CD14-positive monocyte (primary cell): ENCODE data around the gene STIM1. TPM values are rescaled to one million over a fixed set of nuclear protein-coding genes. Genes with fewer than 3 reads are reported as not detected.
A peak's percentile ranks its signal among the peaks of the same experiment; 100 is the strongest.

Experiments used
- DNase-seq, 3 donors: peaks; one replicate each; pipeline ENCODE4 v3.0.0-alpha.2; 2011 to 2022
- H2AFZ ChIP-seq: 2 replicates; pipeline ENCODE4 v1.6.0; 2012; ENCODE audit warnings: mild to moderate bottlenecking, low read depth, low read length, inconsistent platforms; ENCODE audit not compliant: insufficient read depth, poor library complexity, severe bottlenecking
- H3K27ac ChIP-seq, 2 donors: 1 replicate in 1 of 2; 2 replicates in 1 of 2; pipeline ENCODE4 v1.5.1; 2012 to 2013; ENCODE audit warnings: low read length in 2 of 2, control low read depth in 1 of 2, inconsistent platforms in 1 of 2, low read depth in 1 of 2, mild to moderate bottlenecking in 1 of 2
- H3K27me3 ChIP-seq, 2 donors: one replicate each; pipeline versions ENCODE4 v1.6.0 to v1.6.1; 2011 to 2013; ENCODE audit warnings: low read length in 2 of 2; ENCODE audit not compliant: control insufficient read depth in 2 of 2, insufficient read depth in 2 of 2
- H3K36me3 ChIP-seq, 2 donors: replicated peaks in 1 of 2; 1 replicate in 1 of 2; 2 replicates in 1 of 2; pipeline versions ENCODE4 v1.5.1 to v1.6.1; 2012 to 2013; ENCODE audit warnings: low read length in 2 of 2, control low read depth in 1 of 2, inconsistent platforms in 1 of 2, mild to moderate bottlenecking in 1 of 2; ENCODE audit not compliant: insufficient read depth in 2 of 2, control insufficient read depth in 1 of 2
- H3K4me1 ChIP-seq, 2 donors: 1 replicate in 1 of 2; 2 replicates in 1 of 2; pipeline versions ENCODE4 v1.5.1 to v1.6.1; 2012 to 2013; ENCODE audit warnings: low read length in 2 of 2, control low read depth in 1 of 2, inconsistent platforms in 1 of 2, mild to moderate bottlenecking in 1 of 2, moderate library complexity in 1 of 2; ENCODE audit not compliant: insufficient read depth in 2 of 2, control insufficient read depth in 1 of 2
- H3K4me2 ChIP-seq: replicated peaks from 2 replicates; pipeline ENCODE3; 2012; ENCODE audit warnings: low read length, moderate library complexity, mild to moderate bottlenecking; ENCODE audit not compliant: poor library complexity, severe bottlenecking; ENCODE audit errors: extremely low read depth
- H3K4me3 ChIP-seq, 3 experiments: fragments of 200-600 bp in 1 of 3; sonication (generic) in 1 of 3; replicated peaks in 1 of 3; 1 replicate in 2 of 3; 2 replicates in 1 of 3; pipeline ENCODE4 v1.5.1; 2011 to 2013; ENCODE audit warnings: low read length in 3 of 3, mild to moderate bottlenecking in 3 of 3, control low read depth in 2 of 3, low read depth in 2 of 3, inconsistent platforms in 1 of 3, moderate library complexity in 1 of 3
- H3K79me2 ChIP-seq: 2 replicates; pipeline ENCODE4 v1.6.0; 2012; ENCODE audit warnings: mild to moderate bottlenecking, control low read depth, inconsistent platforms, low read length, moderate library complexity; ENCODE audit not compliant: insufficient read depth
- H3K9ac ChIP-seq: 2 replicates; pipeline ENCODE4 v1.6.0; 2017; ENCODE audit warnings: low read length, mild to moderate bottlenecking; ENCODE audit not compliant: insufficient read depth, poor library complexity, severe bottlenecking
- H3K9me3 ChIP-seq, 2 donors: replicated peaks in 1 of 2; 1 replicate in 1 of 2; 2 replicates in 1 of 2; pipeline versions ENCODE4 v1.5.1 to v1.6.1; 2012 to 2013; ENCODE audit warnings: low read length in 2 of 2, control low read depth in 1 of 2; ENCODE audit not compliant: control insufficient read depth in 1 of 2, insufficient read depth in 1 of 2
- H4K20me1 ChIP-seq: 2 replicates; pipeline ENCODE4 v1.6.0; 2012; ENCODE audit warnings: mild to moderate bottlenecking, low read length, control low read depth, moderate library complexity; ENCODE audit not compliant: insufficient read depth
- H3K27ac Mint-ChIP-seq, 7 donors: one replicate each; pipeline ENCODE4 v1.8.0; 2020; ENCODE audit warnings: mild to moderate bottlenecking in 7 of 7, mixed read lengths in 7 of 7, moderate library complexity in 6 of 7, inconsistent platforms in 2 of 7
- H3K27me3 Mint-ChIP-seq, 3 donors: one replicate each; pipeline ENCODE4 v1.8.0; 2021 to 2022; ENCODE audit warnings: low read depth in 3 of 3, mild to moderate bottlenecking in 3 of 3, mixed read lengths in 3 of 3, moderate library complexity in 3 of 3, inconsistent platforms in 1 of 3
- H3K36me3 Mint-ChIP-seq, 2 donors: one replicate each; pipeline ENCODE4 v1.8.0; 2020; ENCODE audit warnings: mixed read lengths in 2 of 2, inconsistent platforms in 1 of 2, mild to moderate bottlenecking in 1 of 2
- H3K4me1 Mint-ChIP-seq: one replicate; pipeline ENCODE4 v1.8.0; 2020; ENCODE audit warnings: mild to moderate bottlenecking, mixed read lengths
- H3K4me3 Mint-ChIP-seq, 2 donors: one replicate each; pipeline ENCODE4 v1.8.0; 2020; ENCODE audit warnings: mild to moderate bottlenecking in 2 of 2, mixed read lengths in 2 of 2, moderate library complexity in 1 of 2
- H3K9me3 Mint-ChIP-seq, 7 donors: one replicate each; pipeline ENCODE4 v1.8.0; 2020 to 2022; ENCODE audit warnings: mixed read lengths in 7 of 7, mild to moderate bottlenecking in 6 of 7, moderate library complexity in 6 of 7, inconsistent platforms in 2 of 7
- CTCF ChIP-seq: fragments of 200-600 bp; IDR thresholded peaks from one replicate; pipeline ENCODE4 v1.8.0; 2022; ENCODE audit warnings: antibody characterized with exemption, mild to moderate bottlenecking
- WGBS: methylation state at CpG from one replicate; pipeline ENCODE4 v1.1.5; 2013; ENCODE audit warnings: missing lambda C conversion rate; ENCODE audit not compliant: insufficient coverage; 5-methylcytosine and 5-hydroxymethylcytosine counted together
- intact Hi-C, 2 donors: fragments of 100-400 bp; cut with micrococcal nuclease; formaldehyde crosslinking; loops; one replicate each; pipeline versions ENCODE4 v1.15.0 to v1.15.1; 2023
- polyA plus RNA-seq, 3 donors: library from polyadenylated mRNA; depleted of rRNA in 1 of 3; unstranded in 2 of 3; stranded (reverse) in 1 of 3; fragments of 300-500 nt in 2 of 3; fragments of >200 nt in 1 of 3; fragmentation: Illumina TruSeq in 2 of 3; gene quantifications; 1 replicate in 2 of 3; 2 replicates in 1 of 3; pipeline ENCODE4 v1.2.3, GENCODE V29; 2012 to 2021

The STIM1 gene
- polyA plus RNA-seq, 3 donors: 14.0 to 68.6 (median 21.0) TPM

DNA sequence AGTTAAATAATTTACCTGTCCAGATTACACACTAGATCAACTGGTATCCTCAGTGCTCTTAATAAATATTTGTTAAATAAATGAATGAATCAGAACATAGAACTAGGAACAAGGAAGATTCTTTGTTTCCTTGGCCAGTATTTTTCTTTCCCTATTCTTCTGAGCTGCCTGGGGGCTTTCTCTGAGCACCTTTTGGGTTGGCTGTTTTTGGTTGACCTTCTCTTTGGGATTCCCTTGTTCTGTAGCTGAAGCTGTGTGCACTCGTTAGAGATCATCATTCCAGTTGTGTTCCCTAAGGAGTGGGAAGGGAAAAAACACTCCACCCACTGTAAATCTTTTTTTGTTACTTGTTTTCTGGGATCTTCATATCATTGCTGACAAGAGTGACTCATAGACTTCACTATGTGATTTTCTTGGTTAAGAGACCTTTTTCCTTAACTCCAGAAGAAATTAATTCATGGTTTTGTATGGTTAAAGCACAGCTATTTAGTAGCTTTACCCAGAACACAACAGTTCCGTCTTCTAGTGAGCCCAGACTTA, 84.3 kb downstream of the STIM1 start:
- peaks cover 89% of the 10 kb centered on the region for H4K20me1 ChIP-seq
- Mint-ChIP-seq H3K4me3 (no peak overlapping the region), H3K9me3 (no peaks in the 10 kb centered on the region), H3K27me3 (no peaks in the 10 kb centered on the region), H3K36me3 (peaks cover 21 to 24% of the 10 kb centered on the region in 2 donors), H3K4me1 (peaks cover 37% of the 10 kb centered on the region), H3K27ac (peak overlapping the region in 1 of 7 donors; percentile 44)
- WGBS: no CpG with 5 or more reads among the region's 2 CpGs
- no peak overlapping the region for H3K4me3 ChIP-seq
- intact Hi-C loops: no loop called here
- H3K9me3 ChIP-seq: no peaks in the 10 kb centered on the region
- H2AFZ ChIP-seq: no peak overlapping the region
- H3K4me2 ChIP-seq: no peak overlapping the region
- no peak for TF ChIP-seq CTCF
- H3K79me2 ChIP-seq: peaks cover 94% of the 10 kb centered on the region
- no peak overlapping the region for H3K9ac ChIP-seq
- DNase-seq: no peak
- H3K27me3 ChIP-seq: no peaks in the 10 kb centered on the region
- H3K36me3 ChIP-seq: no peaks in the 10 kb centered on the region
- H3K4me1 ChIP-seq: peaks cover 14 to 23% of the 10 kb centered on the region in 2 donors
- no peak overlapping the region for H3K27ac ChIP-seq

GRCh38 chr11:3942160-3942955, 86.9 kb downstream of the STIM1 start:
- no peak for TF ChIP-seq CTCF
- peaks cover 30 to 40% of the 10 kb centered on the region in 2 donors for H3K4me1 ChIP-seq

More at GRCh38 chr11:3942160-3942955, 86.9 kb downstream of the STIM1 start:
- Histone ChIP-seq H3K79me2 (peaks cover 93% of the 10 kb centered on the region), H3K9me3 (no peaks in the 10 kb centered on the region), H3K4me2 (no peak overlapping the region), H2AFZ (no peak overlapping the region), H3K9ac (no peak overlapping the region), H4K20me1 (peaks cover 92% of the 10 kb centered on the region), H3K27ac (peak overlapping the region in 1 of 2 donors; percentile 51), H3K36me3 (peaks cover 0 to 4% of the 10 kb centered on the region in 2 donors), H3K27me3 (no peaks in the 10 kb centered on the region), H3K4me3 (no peak overlapping the region)
- H3K27ac Mint-ChIP-seq: peak overlapping the region in 5 of 7 donors; percentile 31 to 73 (median 47)
- no peak for DNase-seq
- H3K36me3 Mint-ChIP-seq: peaks cover 15 to 20% of the 10 kb centered on the region in 2 donors
- H3K4me3 Mint-ChIP-seq: no peak overlapping the region
- no CpG with 5 or more reads among the region's 3 CpGs for WGBS
- H3K9me3 Mint-ChIP-seq: peaks cover 0 to 3% (median 0%) of the 10 kb centered on the region in 7 donors
- H3K4me1 Mint-ChIP-seq: peaks cover 56% of the 10 kb centered on the region
- intact Hi-C loops: no loop called here
- no peaks in the 10 kb centered on the region for H3K27me3 Mint-ChIP-seq
